Right ventricle myocardium inferior (tissue), 1 donor: ENCODE data around the gene OVCA2. TPM values are rescaled to one million over a fixed set of nuclear protein-coding genes. Genes with fewer than 3 reads are reported as not detected.

Source experiments
- ATAC-seq: fragments of 200-7000 bp; cut with Tn5 transposase; one replicate; pipeline ENCODE4 v1.9.1; 2020; ENCODE audit warnings: mild to moderate bottlenecking, moderate library complexity
- DNase-seq: peaks from one replicate; pipeline ENCODE4 v3.0.0; 2021; ENCODE audit errors: missing footprints
- intact Hi-C: fragments of 100-400 bp; cut with DNase I; formaldehyde crosslinking; loops from one replicate; pipeline ENCODE4 v1.11.0; 2022
- total RNA-seq: library from RNA; stranded (reverse); fragmentation: NEBNext Ultra II Directional; extraction: Animal tissue kit (Norgen Biotek cat#: 25700); gene quantifications from one replicate; pipeline ENCODE4 v1.2.1, GENCODE V29; 2021
- donor health status: DM: no; HTN: yes; CAD: no; lungs with severe emphysema.

Gene OVCA2
- total RNA-seq, 1 donor from 2014 or later = 14.3 TPM

DNA sequence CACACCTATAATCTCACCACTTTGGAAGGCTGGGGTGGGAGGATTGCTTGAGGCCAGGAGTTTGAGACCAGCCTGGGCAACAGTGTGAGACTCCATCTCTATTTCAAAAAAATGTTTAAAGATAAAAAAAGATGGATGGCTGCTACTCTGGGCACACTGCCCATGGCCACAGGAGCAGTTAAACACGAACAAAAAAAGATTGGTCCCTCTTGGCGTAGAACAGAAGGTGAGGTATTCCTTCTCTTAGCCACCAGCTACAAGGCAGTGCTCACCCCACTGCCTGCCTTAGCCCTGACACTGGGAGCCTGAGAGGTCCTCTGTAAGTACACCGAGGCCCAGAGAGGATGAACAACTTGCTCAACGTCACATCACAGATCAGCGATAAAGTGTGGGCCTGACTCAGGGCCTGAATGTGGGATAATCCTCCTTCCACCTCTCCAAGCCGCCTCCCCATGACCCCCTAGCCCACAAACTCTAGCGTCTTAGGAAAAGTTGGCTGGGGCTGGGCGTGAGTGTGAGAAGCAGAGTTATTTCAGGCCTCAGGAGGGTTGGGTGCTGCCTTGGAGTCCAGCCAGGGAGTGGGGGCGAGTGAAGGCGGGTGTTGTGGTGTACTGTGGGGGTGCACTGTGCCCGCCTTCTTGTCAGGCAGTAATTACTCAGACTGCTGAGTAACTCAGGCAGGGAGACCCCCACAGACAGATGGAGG, 14.1 kb upstream of the OVCA2 start:
- intact Hi-C loops = no loop called here
- ATAC-seq = no peak
- no peak for DNase-seq

DNA sequence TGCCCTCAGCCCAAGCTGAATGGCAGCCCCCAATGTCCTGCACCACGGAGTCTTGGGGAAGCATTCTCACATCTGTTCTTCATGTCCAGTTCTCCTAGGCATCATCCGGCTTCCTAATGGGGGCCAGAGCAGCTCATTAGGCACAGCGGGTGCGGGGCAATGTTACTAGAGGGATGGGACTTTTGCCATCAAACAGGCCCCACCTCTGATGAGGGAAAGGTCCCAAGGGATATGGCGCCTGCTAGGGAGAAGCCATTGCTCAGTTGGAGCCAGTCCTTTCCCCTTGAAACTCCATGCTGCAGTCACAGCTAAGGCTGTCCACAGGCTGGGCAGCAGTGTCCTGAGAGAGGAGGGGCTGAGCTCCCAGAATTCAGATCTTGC, 13.6 kb upstream of the OVCA2 start:
- ATAC-seq (no peak), DNase-seq (no peak)
- intact Hi-C loops = no loop called here

DNA sequence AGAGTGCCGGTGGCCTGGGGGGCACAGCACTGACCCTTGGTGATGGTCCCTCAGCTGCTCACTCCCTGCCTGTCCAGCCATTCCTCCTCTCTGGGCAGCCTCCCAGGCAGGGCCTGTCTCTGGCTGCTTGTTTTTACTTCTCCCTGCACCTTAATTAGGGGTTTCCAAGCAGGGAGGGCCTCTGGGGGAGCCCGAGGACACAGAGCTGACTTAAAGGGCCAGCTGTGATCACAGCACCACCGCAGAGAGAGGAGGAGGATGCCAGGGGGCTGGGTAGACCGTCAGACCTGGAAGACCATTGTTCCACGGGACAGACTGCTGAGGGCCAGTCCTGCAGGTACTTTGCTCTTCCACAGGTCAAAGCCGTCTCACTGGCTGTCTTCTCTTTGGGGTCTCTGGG, 13.1 kb upstream of the OVCA2 start:
- intact Hi-C loops = no loop called here
- no peak for ATAC-seq
- no peak for DNase-seq

DNA sequence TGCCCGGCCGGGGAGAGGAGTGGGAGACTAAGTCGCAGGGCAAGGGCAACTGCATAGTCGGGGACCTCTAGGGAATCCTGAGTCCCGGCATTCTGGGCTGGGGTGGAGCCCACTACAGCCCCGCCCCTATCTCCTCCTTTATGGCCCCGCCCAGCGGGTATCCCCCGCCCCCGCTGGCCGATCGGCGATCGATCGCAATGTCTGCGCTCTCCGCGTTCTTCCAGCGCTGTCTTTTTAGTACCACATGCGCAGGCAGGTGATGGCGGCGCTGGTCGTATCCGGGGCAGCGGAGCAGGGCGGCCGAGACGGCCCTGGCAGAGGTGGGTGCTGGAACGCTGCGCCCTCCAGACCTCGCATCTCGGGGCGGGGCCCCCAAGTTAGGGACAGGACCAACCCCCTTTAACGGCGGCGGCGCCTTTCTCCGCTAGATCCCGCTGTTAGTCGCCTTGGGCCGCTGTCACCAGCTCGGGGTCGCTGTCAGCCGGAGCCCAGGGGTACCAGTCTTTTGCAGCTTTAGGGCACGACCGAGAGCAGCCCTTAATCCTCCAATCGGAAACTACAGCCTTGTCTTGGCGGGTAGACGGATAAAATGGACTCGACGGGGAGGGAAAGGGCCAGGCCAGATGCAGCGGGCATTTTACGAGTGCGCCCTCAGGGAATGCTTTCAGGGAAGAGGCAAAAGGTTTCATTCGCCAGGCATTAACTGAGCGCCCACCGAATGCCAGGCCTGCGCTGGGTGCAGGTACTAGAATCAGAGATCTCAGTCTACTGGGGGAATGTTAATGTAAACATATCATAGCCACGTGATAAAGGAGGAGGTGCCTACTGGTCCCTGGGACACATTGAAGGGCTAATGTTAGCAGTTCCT, 11.7 kb upstream of the OVCA2 start, which contains the start of gene DPH1:
Gene DPH1, plus strand, starts transcription at position 243 of the 868 bp plus-strand sequence. Its CDS starts 17 bp downstream, at position 260.
- DNase-seq (peak; percentile 91), ATAC-seq (peak; percentile 87)
- intact Hi-C loops = no loop called here

DNA sequence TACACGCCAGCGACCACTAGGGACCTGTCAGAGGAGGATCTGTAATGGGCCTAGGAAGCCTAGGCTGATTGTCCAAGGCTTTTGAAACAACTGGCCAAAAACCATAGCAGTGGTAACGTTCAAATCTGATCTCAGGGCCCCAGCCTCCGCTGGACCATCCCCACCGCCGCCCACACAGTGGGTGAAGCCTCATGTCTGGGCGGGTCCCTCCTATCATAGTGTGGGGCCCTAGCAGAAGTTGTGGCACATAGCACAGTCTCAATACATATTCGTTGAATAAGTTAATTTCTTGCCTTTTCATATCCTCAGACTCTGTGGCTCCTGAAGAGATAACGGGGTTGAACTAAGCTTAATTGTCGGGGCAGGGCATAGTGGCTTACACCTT, 11.1 kb upstream of the OVCA2 start:
- DNase-seq = peak; percentile 53
- no peak for ATAC-seq
- intact Hi-C loops = no loop called here

DNA sequence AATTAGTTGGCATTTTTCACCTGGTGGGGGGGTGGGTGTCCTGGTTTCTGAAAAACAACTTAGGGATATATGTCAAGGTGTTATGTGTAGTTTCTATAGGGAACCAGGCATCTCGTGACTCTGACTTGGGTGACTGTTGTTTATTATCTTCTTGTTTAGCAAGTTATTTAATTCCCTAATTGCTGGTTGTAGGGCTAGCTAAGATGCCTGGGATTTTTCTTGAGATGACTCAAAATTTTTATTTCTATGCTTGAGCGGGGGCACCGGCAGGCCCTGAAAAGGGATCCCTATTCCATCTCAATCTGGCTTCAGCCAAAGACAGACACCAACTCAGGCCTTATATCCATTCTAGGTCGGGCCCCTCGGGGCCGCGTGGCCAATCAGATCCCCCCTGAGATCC, 8.7 kb upstream of the OVCA2 start:
- DNase-seq (no peak), ATAC-seq (no peak)
- intact Hi-C loops = no loop called here

DNA sequence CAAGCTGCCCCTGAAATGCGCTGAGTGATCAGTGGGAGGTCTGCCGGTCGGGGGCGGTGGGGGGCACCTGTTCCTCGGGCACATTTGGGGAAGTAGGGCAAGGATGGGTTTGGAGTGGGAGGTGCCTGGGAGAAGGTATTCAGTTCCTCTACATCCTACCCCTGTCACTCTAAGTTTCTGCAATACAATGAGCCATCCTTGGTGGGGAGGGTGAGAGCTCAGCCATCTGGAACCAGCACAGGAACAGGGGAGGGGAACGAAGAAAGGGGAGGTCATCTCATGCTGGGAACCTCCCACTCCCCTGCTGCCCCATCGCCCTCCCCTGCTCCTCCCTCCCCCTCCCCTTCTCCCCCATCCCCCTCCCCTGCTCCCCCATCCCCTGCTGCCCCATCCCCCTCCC, 7.7 kb upstream of the OVCA2 start:
- ATAC-seq (no peak), DNase-seq (no peak)
- intact Hi-C loops = no loop called here

DNA sequence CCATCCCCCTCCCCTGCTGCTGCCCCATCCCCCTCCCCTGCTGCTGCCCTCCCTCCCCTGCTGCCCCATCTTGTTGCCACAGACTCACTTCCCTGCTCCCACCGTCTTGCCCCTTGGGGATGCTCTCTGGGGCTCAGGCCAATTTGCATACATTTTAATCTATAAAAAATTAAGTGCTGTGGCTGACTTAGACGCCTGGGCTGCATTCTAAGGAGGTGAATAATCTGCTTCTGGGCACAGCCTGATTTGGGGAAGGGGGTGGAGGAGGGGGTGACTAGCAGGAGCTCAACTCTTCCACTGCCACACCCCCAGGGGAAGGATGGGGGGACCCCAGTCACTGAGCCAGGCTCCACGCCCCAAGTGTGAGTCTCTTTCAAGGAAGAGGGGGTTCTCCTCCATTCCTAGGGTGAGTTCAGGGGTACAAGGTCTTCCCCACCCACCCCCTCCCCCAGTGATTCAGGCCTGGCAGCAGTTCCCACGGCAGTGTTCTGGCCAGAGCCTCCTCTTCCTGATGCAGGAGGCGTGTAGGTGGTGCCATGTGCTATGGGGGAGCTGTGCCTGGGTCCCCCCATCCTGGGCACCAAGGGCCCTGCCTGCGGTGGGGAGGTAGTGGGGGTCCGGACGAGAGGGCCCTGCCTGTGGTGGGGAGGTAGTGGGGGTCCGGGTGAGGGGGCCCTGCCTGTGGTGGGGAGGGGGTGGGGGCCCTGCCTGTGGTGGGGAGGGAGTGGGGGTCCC, 6.8 kb upstream of the OVCA2 start:
- DNase-seq (no peak), ATAC-seq (no peak)
- intact Hi-C loops = no loop called here

DNA sequence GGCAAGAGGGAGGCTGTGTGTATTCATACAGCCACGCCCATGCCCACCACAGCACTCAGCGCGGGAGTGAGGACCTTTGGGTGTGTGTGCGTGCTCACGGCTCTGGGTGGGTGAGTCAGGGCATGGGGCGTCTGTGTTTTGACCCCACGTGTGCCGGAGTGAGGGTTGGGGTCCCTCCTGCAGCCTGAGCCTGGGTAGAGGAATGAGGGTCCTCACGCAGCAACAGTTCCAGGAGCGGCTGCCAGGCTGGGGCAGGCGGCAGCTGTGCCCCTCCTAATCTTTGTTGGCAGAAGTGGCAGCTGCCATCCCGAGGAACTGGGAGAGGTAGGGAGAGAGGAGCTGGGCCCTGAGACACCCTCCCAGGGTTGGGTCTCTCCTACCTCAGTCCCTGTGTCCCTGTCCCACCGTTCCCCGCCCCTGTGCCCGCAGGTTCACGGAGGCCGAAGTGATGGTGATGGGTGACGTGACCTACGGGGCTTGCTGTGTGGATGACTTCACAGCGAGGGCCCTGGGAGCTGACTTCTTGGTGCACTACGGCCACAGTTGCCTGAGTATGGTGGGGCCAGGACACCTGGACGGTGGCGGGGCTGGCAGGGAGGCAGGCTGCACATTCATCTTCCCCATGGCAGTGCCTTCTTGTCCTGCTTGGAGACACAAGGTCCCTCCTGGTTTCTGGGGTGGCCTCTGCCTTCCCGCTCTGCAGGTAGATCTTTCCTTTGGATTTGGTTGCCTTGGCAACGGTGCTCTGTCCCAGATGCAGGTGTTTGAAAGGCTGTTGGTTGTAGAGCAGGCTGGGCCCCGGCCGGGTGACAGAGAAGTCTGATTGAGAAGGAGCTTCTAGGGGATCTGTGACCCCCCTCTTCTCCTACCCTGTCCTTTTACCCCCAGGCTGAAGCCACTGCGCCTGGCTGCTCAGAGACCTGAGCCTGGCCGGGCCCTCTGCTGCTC, 6.0 kb upstream of the OVCA2 start:
- ATAC-seq = no peak
- intact Hi-C loops = no loop called here
- DNase-seq = no peak

DNA sequence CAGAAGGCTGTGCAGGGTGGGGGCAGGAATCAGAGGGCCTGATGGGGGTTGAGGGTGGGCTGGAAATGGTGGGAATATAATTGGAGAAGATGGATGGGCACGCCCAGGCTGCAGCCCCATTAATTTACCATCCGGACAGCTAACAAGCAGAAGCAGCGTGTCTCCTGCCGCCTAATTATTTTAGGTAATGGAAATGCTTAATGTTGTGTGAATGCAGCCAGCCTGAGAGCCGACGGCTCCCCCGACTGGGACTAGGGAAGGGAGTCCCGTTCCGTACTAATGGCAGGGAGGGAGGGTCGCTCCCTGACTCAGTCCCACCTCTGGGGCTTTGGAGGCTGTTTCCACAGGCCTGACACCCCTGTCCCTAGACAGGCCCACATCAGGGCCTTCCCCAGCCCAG, 4.7 kb upstream of the OVCA2 start:
- ATAC-seq (no peak), DNase-seq (no peak)
- intact Hi-C loops = no loop called here

DNA sequence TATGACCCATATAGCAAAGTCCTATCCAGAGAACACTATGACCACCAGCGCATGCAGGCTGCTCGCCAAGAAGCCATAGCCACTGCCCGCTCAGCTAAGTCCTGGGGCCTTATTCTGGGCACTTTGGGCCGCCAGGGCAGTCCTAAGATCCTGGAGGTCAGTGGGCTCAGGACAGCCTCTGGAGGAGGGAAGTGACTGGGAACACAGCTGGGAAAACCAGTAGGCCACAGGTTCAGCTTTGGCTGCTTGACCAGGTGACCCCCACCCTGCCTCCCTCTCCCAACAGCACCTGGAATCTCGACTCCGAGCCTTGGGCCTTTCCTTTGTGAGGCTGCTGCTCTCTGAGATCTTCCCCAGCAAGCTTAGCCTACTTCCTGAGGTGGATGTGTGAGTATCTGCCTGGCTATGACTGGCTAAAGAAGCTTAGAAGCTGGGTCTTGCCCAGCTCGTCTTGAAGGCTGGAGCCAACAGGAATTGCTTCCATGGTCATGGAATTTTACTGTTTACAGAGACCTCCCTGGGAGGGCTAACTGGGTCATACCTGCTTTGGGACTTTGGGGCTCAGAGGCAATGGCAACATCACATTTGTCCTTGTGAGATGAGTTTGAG, 1.5 kb upstream of the OVCA2 start:
- ATAC-seq = no peak
- intact Hi-C loops = loop anchor here (5.0 to 10.0 kb wide), 3 partner anchors 328 to 476 kb away; partner anchors contain the start of genes PITPNA and TLCD2
- DNase-seq = no peak

DNA sequence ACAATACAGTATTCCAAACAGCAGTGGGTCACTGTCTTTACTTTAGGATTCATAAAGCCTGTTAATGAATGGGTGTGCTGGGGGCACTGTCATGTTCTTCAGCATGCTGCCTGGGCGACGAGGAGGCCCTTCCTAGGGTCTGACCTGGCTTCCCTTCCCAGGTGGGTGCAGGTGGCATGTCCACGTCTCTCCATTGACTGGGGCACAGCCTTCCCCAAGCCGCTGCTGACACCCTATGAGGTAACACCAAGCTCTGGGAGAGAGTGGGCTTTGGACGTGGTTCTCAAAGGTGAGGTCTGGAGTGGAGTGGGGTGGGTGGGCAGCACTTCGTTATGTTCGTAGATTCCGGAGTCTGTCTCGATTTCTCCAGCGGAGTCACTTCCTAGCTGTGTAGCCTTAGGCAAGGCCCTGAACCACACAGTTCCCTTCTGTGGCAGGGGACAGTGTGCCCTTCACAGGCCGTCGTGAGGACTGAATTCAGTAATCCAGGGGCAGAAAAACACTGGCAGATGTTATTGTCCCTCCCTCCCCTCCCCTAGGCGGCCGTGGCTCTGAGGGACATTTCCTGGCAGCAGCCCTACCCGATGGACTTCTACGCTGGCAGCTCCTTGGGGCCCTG, 771 bp upstream of the OVCA2 start:
- intact Hi-C loops = loop anchor here (5.0 to 10.0 kb wide), 3 partner anchors 329 to 476 kb away; partner anchors contain the start of genes PITPNA and TLCD2
- DNase-seq = no peak
- ATAC-seq = no peak

DNA sequence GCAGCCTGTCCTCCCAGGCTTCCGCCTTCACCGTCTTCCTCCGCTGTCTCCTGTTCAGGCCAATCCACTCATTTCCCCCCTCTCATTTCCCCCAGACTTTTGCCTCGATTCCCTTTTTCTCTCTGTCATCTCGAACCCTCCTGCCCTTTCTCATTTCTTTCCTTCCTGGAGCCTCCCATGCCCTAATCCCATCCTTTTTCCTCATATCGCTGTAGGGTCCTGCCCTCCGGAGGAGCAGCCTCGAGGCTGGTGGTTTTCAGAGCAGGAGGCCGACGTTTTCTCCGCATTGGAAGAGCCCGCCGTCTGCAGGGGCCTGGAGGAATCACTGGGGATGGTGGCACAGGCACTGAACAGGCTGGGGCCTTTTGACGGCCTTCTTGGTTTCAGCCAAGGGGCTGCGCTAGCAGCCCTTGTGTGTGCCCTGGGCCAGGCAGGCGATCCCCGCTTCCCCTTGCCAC, 597 bp downstream of the OVCA2 start:
- peak; percentile 4 for ATAC-seq
- intact Hi-C loops = loop anchor here (5.0 to 10.0 kb wide), 3 partner anchors 330 to 478 kb away; partner anchors contain the start of genes PITPNA and TLCD2
- no peak for DNase-seq

DNA sequence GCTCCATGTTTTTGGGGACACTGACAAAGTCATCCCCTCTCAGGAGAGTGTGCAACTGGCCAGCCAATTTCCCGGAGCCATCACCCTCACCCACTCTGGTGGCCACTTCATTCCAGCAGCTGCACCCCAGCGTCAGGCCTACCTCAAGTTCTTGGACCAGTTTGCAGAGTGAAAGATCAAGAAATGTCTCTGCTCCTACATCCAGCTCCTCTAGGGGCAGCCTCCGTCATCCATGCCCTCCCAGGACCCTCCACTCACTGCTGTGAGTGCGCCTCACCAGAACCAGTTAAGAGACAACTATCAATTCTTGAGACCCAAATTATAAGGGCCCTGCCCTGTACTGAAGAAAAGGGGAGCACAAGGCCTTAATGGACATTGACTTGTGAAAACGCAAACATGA, 1.1 kb downstream of the OVCA2 start:
- intact Hi-C loops = loop anchor here (5.0 to 10.0 kb wide), 3 partner anchors 331 to 478 kb away; partner anchors contain the start of genes PITPNA and TLCD2
- ATAC-seq (no peak), DNase-seq (no peak)

DNA sequence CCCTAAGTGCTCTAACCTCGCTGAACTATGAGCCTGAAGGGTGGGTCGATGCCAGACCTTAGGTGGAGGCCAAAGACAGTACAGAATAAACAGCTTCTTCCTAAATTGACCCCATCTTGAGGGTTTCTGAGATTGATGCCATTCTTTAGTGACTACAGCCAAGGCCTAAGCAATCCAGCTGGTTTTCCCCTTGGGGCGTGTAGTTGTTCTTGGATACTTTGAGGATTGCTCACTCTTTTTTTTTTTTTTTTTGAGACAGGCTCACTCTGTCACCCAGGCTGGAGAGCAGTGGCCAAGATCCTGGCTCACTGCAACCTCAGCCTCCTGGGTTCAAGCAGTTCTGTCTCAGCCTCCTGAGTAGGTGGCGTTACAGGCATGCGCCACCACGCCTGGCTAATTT, 2.0 kb downstream of the OVCA2 start:
- DNase-seq = no peak

DNA sequence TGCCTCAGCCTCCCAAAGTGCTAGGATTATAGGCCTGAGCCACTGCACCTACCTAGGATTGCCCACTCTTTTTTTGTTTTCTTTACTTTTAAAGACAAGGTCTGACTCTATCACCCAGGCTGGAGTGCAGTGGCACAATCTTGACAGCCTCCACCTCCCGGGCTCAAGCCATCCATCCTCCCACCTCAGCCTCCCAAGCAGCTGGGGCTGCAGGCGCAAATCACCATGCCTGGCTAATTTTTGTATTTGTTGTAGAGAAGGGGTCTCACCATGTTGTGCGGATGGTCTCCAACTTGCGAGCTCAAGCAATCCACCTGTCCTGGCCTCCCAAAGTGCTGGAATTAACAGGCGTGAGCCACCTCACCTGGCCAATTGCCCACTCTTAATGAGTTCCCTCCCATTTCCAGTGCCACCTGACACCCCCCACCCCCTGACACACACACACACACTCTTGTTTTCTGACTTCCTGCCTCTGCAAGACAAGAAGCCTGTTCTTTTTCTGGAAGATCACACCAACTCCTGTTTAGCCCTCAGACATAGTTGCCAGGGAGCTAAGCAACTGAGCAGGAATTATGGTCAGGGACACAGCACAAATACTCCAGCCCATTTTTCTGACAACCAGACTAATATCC, 2.6 kb downstream of the OVCA2 start:
- no peak for ATAC-seq
- no peak for DNase-seq
- intact Hi-C loops = loop anchor here (5.0 to 10.0 kb wide), 3 partner anchors 332 to 480 kb away; partner anchors contain the start of genes PITPNA and TLCD2

More for the DNA sequence above, 2.0 kb downstream of the OVCA2 start:
- no peak for ATAC-seq
- intact Hi-C loops = loop anchor here (5.0 to 10.0 kb wide), 3 partner anchors 331 to 479 kb away; partner anchors contain the start of genes PITPNA and TLCD2
